GM19099 (cell line): Measurements from ENCODE around the gene SAMD15.

Experiments used
- POLR2A ChIP-seq: IDR thresholded peaks from 3 replicates; pipeline ENCODE4 v1.6.1; 2011; ENCODE audit warnings: low read depth; ENCODE audit not compliant: insufficient read length; ENCODE audit errors: extremely low read depth

Gene SAMD15

GRCh38 chr14:77376771-77377501 is at the start of gene SAMD15, which contains the start of gene TMED8:
SAMD15 (plus strand) TSS chr14:77377379; CDS start chr14:77377419, 40 bp downstream.
TMED8 (minus strand) TSS chr14:77377094; CDS start chr14:77377053, 41 bp downstream.
- peak; percentile 64 for TF ChIP-seq POLR2A

DNA sequence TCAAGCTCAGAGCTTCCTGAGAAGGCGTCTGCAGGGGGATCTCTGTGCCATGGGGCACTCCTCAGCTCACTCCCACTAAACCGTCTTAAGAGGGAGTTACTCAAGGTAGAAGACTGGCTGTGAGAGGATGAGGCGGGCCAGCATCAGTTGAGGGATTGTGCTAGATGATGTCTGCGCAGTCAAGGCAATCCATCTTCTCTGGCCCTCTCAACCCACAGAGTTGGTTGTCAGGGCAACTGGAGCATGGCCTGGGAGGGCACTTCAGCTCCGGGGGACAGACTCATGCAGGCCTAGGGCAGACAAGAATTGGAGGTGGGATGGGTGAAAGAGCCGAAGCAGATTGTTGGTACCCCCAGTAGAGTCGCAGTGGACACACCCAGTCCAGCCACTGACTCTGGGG is 47.3 kb upstream of the SAMD15 start:
- no peak for TF ChIP-seq POLR2A

GRCh38 chr14:77335576-77335975 is 41.6 kb upstream of the SAMD15 start:
- no peak for TF ChIP-seq POLR2A

- TF ChIP-seq POLR2A = no peak
Observed at GRCh38 chr14:77337880-77338279, 39.3 kb upstream of the SAMD15 start.

GRCh38 chr14:77338302-77338701 is 38.9 kb upstream of the SAMD15 start:
- TF ChIP-seq POLR2A = no peak

DNA sequence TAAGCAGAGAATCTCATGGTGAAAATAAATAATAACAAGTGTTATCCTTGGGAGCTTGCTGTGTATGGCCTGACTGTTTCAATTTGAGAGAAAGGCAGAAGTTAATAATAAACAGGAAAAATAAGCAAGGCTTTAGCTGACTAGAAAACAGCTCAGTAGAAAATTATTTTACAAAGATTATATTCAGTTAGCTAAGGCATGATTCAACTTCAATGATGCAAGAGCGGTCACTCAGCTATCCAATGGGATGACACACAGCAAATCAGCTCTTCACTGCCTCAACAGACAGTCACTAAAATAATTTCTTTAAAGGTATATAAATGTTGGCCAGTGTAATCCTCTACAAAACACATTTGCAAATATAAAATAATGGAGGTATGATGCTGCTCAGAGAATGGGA is 37.8 kb upstream of the SAMD15 start:
- TF ChIP-seq POLR2A = no peak

- TF ChIP-seq POLR2A = no peak
Observed at GRCh38 chr14:77340389-77340788, 36.8 kb upstream of the SAMD15 start.

DNA sequence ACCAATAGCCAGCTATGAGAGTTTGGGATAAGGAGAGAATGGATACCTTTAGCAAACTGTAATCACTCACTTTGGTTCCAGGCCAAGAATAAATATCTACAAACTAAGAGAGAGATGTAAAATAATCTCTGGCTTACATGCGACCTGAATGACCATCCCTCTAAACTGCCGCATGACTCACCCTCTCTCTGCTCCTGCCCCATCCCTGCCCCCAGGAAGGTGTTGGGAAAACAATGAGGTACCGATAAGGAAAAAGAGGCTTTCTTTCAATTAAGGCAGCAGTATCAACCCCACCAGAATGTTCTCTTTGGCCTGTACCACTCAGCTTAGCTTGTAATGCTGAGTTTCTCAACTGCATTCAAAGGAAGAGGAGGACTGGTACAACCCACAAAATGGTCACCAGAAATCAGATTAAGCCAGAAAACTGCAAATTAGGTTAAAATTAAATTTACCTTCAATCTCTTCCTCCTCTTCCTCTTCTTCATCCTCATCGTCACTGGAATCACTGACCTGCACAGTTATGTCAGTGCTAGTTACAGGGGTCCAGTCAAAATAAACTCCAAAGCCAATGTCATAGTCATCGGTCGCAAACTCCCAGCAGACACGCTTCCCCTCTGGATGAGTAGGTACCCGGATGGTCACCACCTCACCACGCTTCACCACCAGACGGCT is 34.3 kb upstream of the SAMD15 start:
- no peak for TF ChIP-seq POLR2A

DNA sequence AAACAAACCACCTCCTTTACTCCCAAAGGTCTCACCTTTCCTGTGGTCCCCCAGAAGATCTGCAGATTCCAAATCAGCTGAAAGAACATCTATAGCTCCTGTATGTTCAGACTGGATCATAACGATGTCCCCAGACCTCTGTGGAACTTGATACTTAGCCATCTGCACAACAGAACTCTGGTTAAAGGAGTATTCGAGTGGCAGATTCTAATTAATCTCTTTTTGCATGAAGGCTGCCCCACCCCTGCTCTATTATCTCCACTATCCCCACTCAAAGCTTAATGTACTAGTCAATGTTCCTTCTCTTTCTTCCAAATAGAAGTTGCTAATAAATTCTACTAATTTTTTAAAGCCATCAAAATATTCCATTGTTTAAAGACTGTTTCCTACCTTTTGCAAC is 33.5 kb upstream of the SAMD15 start:
- TF ChIP-seq POLR2A = no peak

- no peak for TF ChIP-seq POLR2A
Observed at GRCh38 chr14:77344377-77344996, 32.7 kb upstream of the SAMD15 start.

DNA sequence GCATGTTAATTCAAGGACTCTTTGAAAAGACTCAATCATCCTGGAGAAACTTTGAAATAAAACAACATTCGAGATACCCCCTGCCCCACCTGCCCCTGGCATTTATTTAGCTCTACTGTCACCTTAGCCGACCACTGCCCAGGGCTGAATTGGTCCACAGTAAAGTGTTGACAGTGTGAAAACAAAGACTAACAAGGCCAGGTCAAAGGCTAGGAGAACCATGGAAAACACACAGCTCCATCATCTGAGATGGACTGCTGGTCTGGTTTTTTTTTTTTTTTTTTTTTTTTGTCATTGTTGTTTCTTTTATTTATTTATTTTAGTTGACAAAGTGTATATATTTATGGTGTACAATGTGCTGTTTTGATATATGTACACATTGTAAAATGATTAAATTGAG is 30.7 kb upstream of the SAMD15 start:
- TF ChIP-seq POLR2A = no peak

GRCh38 chr14:77347751-77348150 is 29.4 kb upstream of the SAMD15 start:
- no peak for TF ChIP-seq POLR2A

DNA sequence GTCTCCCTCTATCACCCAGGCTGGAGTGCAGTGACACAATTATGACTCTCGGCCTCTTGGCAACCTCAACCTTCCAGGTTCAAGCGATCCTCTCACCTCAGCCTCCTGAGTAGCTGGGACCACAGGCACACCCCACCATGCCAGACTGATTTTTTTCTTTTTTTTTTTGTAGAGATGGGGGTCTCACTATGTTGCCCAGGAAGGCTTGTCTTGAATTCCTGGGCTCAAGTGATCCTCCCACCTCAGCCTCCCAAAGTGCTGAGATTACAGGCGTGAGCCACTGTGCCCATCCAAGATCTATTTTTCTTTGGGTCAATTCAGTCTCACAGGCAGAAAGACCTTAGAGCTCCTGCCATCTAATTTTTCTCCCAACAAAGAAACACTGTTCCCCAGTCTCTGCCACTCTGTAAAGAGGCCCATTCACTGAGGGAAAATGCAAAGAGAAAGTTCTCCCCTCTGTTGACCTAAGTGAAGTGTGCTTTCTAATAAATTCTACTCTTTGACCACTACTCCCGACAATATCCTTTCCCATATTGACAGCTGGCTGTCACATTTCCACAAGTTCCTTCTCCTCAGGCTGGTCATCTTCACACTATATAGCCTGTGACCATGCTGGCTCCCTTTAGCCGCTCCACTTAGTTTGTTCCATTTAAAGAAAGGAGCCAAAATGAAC is 23.6 kb upstream of the SAMD15 start:
- no peak for TF ChIP-seq POLR2A

GRCh38 chr14:77355811-77356210 is 21.4 kb upstream of the SAMD15 start:
- no peak for TF ChIP-seq POLR2A

DNA sequence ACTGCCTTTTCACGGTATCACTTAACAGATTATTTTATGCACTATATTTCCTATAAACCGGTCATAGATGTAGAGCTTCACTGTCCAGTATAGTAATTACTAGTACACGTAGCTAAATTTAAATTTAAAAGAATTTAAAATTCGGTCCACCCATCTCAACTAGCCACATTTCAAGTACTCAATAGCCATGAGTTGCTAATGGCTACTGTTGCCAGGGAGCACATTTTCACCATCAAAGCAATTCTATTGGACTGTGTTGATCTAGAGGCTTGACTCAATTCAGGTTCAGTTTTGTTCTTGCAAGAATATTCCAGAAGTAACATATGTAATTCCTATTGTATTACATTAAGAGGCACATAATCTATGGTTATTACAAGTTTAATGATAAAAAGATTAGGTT is 20.3 kb upstream of the SAMD15 start:
- no peak for TF ChIP-seq POLR2A
